Colonic mucosa (tissue), 4 donors: ENCODE data around the gene DCAF6. TPM values are rescaled to one million over a fixed set of nuclear protein-coding genes. Genes with fewer than 3 reads are reported as not detected.

Experiments
- DNase-seq: peaks from one replicate; pipeline ENCODE4 v3.0.0-alpha.2; 2020
- H3K27ac ChIP-seq: fragments of 200-600 bp; one replicate; pipeline ENCODE4 v1.8.0; 2021
- H3K27me3 ChIP-seq: fragments of 200-600 bp; one replicate; pipeline ENCODE4 v1.8.0; 2021
- H3K36me3 ChIP-seq: fragments of 200-600 bp; one replicate; pipeline ENCODE4 v1.8.0; 2021
- H3K4me1 ChIP-seq: fragments of 200-600 bp; one replicate; pipeline ENCODE4 v1.8.0; 2021; ENCODE audit warnings: mild to moderate bottlenecking
- H3K4me3 ChIP-seq: fragments of 200-600 bp; one replicate; pipeline ENCODE4 v1.8.0; 2021
- H3K9ac ChIP-seq, 2 donors: one replicate each; pipeline ENCODE4 v1.7.0; 2013; ENCODE audit warnings: control low read depth in 2 of 2, low read depth in 2 of 2, low read length in 2 of 2
- H3K9me3 ChIP-seq: fragments of 200-600 bp; one replicate; pipeline ENCODE4 v1.8.0; 2021
- intact Hi-C: fragments of 100-400 bp; cut with DNase I; formaldehyde crosslinking; loops from one replicate; pipeline ENCODE4 v1.14.1; 2022
- total RNA-seq, 2 donors: library from RNA; stranded (reverse); fragmentation: NEBNext Ultra II Directional in 1 of 2; extraction: Animal tissue kit (Norgen Biotek cat#: 25700) in 1 of 2; gene quantifications; one replicate each; pipeline ENCODE4 v1.2.1, GENCODE V29; 2021
- TF ChIP-seq, protein P1 (sequence below): fragments of 200-600 bp; IDR thresholded peaks from one replicate; pipeline ENCODE4 v1.8.0; 2022; ENCODE audit warnings: antibody characterized with exemption, mild to moderate bottlenecking
- donor health status: healthy.
- donor health status: DM: no; HTN: no; CAD: no.
- donor health status: DM: no; HTN: no; CAD: no.

The DCAF6 gene
- total RNA-seq, 2 donors from 2014 or later = 47.2 to 67.0 TPM

- Histone ChIP-seq H3K27ac (no peak overlapping the region), H3K4me1 (no peaks in the 10 kb centered on the region), H3K9ac (no peak overlapping the region), H3K9me3 (no peaks in the 10 kb centered on the region), H3K36me3 (no peaks in the 10 kb centered on the region), H3K4me3 (no peak overlapping the region), H3K27me3 (no peaks in the 10 kb centered on the region)
- intact Hi-C loops = no loop called here
- no peak for DNase-seq
- TF ChIP-seq, protein P1, sequence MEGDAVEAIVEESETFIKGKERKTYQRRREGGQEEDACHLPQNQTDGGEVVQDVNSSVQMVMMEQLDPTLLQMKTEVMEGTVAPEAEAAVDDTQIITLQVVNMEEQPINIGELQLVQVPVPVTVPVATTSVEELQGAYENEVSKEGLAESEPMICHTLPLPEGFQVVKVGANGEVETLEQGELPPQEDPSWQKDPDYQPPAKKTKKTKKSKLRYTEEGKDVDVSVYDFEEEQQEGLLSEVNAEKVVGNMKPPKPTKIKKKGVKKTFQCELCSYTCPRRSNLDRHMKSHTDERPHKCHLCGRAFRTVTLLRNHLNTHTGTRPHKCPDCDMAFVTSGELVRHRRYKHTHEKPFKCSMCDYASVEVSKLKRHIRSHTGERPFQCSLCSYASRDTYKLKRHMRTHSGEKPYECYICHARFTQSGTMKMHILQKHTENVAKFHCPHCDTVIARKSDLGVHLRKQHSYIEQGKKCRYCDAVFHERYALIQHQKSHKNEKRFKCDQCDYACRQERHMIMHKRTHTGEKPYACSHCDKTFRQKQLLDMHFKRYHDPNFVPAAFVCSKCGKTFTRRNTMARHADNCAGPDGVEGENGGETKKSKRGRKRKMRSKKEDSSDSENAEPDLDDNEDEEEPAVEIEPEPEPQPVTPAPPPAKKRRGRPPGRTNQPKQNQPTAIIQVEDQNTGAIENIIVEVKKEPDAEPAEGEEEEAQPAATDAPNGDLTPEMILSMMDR = no peak
These were observed 168.1 kb downstream of the DCAF6 start for GRCh38 chr1:168104535-168104934.

DNA sequence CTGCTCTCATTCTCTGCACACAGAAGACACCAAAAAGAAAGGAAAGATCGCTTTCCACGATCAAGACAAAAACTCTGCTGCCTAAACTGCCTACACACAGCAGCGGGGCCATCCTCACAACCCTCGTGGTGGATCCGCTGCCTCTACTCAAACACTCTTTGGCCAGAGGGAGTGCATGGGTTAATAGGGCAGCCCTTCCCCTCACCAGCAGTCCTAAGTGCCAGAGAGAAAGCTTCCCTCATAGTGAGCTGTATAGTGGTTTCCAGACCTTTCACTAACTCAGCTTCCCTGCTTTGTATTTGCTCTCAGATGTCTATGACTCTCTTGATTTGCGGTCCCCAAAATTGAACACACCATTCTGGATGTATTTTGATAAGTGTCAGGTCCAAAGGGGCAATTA lies 169.4 kb downstream of the DCAF6 start:
- DNase-seq = no peak
- TF ChIP-seq, protein P1 = no peak
- Histone ChIP-seq H3K4me3 (no peak overlapping the region), H3K9ac (no peak overlapping the region), H3K4me1 (no peaks in the 10 kb centered on the region), H3K27ac (no peak overlapping the region), H3K27me3 (no peaks in the 10 kb centered on the region), H3K36me3 (no peaks in the 10 kb centered on the region), H3K9me3 (no peaks in the 10 kb centered on the region)
- intact Hi-C loops = no loop called here

GRCh38 chr1:168106274-168106673 lies 169.8 kb downstream of the DCAF6 start:
- no peak for DNase-seq
- H3K9ac ChIP-seq = no peak overlapping the region

DNA sequence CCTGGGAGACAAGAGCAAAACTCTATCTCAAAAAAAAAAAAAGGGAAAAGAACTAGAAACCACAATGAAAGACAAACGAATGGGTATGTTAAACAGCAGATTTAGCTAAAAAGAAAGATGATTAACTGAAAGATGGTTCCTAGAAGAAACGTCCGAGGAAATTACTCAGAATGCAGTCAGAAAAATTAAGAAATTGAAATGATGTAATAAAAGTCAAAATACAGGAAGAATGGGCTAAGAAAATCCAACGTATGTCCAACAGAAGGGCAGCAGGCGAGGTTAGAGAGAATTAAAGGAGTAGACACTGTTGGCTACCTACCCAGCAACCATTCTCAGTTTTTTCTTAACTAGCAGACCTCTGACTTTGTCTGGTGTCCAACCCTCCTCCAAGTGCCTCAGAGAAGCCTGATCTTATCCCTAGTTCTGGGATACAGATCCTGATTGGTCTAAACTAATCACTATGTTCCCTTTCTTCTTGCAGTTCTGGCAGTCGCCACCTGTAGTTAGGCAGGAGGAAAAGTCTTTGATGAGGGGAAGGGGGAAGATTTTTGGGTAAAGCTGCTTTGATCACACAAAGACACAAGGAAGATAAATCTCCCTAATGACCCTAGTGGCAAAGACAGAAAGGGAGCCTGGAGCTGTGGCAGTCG lies 174.5 kb downstream of the DCAF6 start:
- DNase-seq = no peak
- no peak overlapping the region for H3K4me3 ChIP-seq
- no peak overlapping the region for H3K9ac ChIP-seq
- peaks cover 1% of the 10 kb centered on the region for H3K4me1 ChIP-seq
- H3K27ac ChIP-seq = no peak overlapping the region
- no peaks in the 10 kb centered on the region for H3K36me3 ChIP-seq
- no peaks in the 10 kb centered on the region for H3K27me3 ChIP-seq
- H3K9me3 ChIP-seq = no peaks in the 10 kb centered on the region
- TF ChIP-seq, protein P1 = no peak
- intact Hi-C loops = no loop called here

More at GRCh38 chr1:168106274-168106673, 169.8 kb downstream of the DCAF6 start:
- Histone ChIP-seq H3K27me3 (no peaks in the 10 kb centered on the region), H3K4me3 (no peak overlapping the region), H3K27ac (no peak overlapping the region), H3K4me1 (no peaks in the 10 kb centered on the region), H3K36me3 (no peaks in the 10 kb centered on the region), H3K9me3 (no peaks in the 10 kb centered on the region)
- TF ChIP-seq, protein P1 = no peak
- intact Hi-C loops = no loop called here

DNA sequence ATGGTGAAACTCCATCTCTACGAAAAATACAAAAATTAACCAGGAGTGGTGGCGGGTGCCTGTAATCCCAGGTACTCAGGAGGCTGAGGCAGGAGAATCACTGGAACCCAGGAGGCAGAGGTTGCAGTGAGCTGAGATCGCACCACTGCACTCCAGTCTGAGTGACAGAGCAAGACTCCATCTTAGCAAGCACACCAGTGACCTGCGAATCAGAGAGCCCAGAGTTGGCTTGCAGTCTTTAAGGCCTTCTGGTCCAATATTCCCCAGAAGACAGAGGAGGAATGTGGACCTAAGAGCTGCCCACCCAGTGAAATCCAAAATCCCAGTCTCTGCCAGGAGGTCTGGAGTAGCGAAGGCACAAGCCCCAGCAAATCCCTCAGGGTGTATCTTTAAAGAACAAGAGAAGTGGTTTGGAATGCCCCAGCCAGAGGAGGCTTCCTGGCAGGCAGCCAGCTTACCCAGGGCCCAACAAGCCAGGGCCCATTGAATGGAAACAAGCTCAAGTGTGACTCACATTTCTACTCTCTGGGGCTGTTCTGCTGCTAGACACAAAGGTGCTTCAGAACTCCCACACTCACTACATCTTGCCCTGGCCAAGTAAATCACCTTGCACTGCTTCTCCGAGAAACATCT lies 176.3 kb downstream of the DCAF6 start:
- TF ChIP-seq, protein P1 = no peak
- intact Hi-C loops = no loop called here
- H3K4me1 ChIP-seq = peaks cover 3% of the 10 kb centered on the region
- H3K27me3 ChIP-seq = no peaks in the 10 kb centered on the region
- DNase-seq = no peak
- H3K4me3 ChIP-seq = no peak overlapping the region
- H3K9ac ChIP-seq = no peak overlapping the region
- no peaks in the 10 kb centered on the region for H3K36me3 ChIP-seq
- no peak overlapping the region for H3K27ac ChIP-seq
- no peaks in the 10 kb centered on the region for H3K9me3 ChIP-seq
